Retinal pigment epithelial cell (primary cell): ENCODE data around the gene DEPDC1B.
"Not testable (repeated sequence)": the region's sequence is repeated elsewhere in the genome, so short reads cannot be mapped to it uniquely, and the experiment has no call there.

Experiments
- DNase-seq: peaks from one replicate; pipeline ENCODE4 v3.0.0-alpha.2; 2010; ENCODE audit warnings: low read depth
- H3K4me3 ChIP-seq: 2 replicates; pipeline ENCODE4 v1.5.1; 2011; ENCODE audit warnings: mild to moderate bottlenecking, low read length, control low read depth, moderate library complexity
- CTCF ChIP-seq: conservative IDR thresholded peaks from 2 replicates; pipeline ENCODE4 v1.5.1; 2011; ENCODE audit warnings: low read depth, low read length, control low read depth, inconsistent platforms

Gene DEPDC1B

GRCh38 chr5:60699609-60700415 lies at the start of gene DEPDC1B:
TSS of gene DEPDC1B (minus strand) at chr5:60700166. CDS start at chr5:60700093, 73 bp downstream.
- peak; percentile 68 for DNase-seq
- TF ChIP-seq CTCF: peak; percentile 55
- H3K4me3 ChIP-seq: peak within 1 kb of the TSS; percentile 74

- no peak overlapping the region for H3K4me3 ChIP-seq
- DNase-seq: no peak
- TF ChIP-seq CTCF: no peak
Observed at GRCh38 chr5:60744682-60745081, 44.7 kb upstream of the DEPDC1B start.

- no peak for DNase-seq
- no peak overlapping the region for H3K4me3 ChIP-seq
- TF ChIP-seq CTCF: no peak
Observed at GRCh38 chr5:60743511-60744314, 43.7 kb upstream of the DEPDC1B start.

GRCh38 chr5:60740322-60740721 lies 40.4 kb upstream of the DEPDC1B start:
- no peak overlapping the region for H3K4me3 ChIP-seq
- DNase-seq: no peak
- no peak for TF ChIP-seq CTCF

GRCh38 chr5:60738933-60739332 lies 39.0 kb upstream of the DEPDC1B start:
- no peak for DNase-seq
- TF ChIP-seq CTCF: no peak
- no peak overlapping the region for H3K4me3 ChIP-seq

- no peak overlapping the region for H3K4me3 ChIP-seq
- DNase-seq: no peak
- no peak for TF ChIP-seq CTCF
Observed at GRCh38 chr5:60738461-60738860, 38.5 kb upstream of the DEPDC1B start.

- not testable (repeated sequence) for DNase-seq
Observed at GRCh38 chr5:60730858-60731257, 30.9 kb upstream of the DEPDC1B start.

More at GRCh38 chr5:60730858-60731257, 30.9 kb upstream of the DEPDC1B start:
- H3K4me3 ChIP-seq: not testable (repeated sequence)
